Central memory CD8-positive, alpha-beta T cell (primary cell): ENCODE results near the gene METTL25B.

ENCODE experiments used
- ATAC-seq: fragments of 150-1000 bp; cut with Tn5 transposase; replicated peaks from 2 replicates; pipeline ENCODE4 v1.10.0; 2022; ENCODE audit warnings: mild to moderate bottlenecking, moderate FRiP score, moderate number of reproducible peaks; ENCODE audit not compliant: poor library complexity, severe bottlenecking; ENCODE audit errors: extremely low read depth
- DNase-seq, 2 donors: peaks; one replicate each; pipeline ENCODE4 v3.0.0; 2021; ENCODE audit warnings: low spot score in 2 of 2
- H3K27ac Mint-ChIP-seq: one replicate; pipeline ENCODE4 v1.8.0; 2022; ENCODE audit warnings: low read depth, mild to moderate bottlenecking, moderate library complexity, mixed read lengths
- H3K27me3 Mint-ChIP-seq: one replicate; pipeline ENCODE4 v1.8.0; 2022; ENCODE audit warnings: mixed read lengths
- H3K36me3 Mint-ChIP-seq: one replicate; pipeline ENCODE4 v1.8.0; 2022; ENCODE audit warnings: mild to moderate bottlenecking, moderate library complexity, mixed read lengths; ENCODE audit not compliant: insufficient read depth
- H3K4me1 Mint-ChIP-seq: one replicate; pipeline ENCODE4 v1.8.0; 2022; ENCODE audit warnings: mixed read lengths
- H3K4me3 Mint-ChIP-seq: one replicate; pipeline ENCODE4 v1.8.0; 2022; ENCODE audit warnings: mild to moderate bottlenecking, moderate library complexity, mixed read lengths
- H3K9me3 Mint-ChIP-seq: one replicate; pipeline ENCODE4 v1.8.0; 2022; ENCODE audit warnings: mixed read lengths

METTL25B gene

DNA sequence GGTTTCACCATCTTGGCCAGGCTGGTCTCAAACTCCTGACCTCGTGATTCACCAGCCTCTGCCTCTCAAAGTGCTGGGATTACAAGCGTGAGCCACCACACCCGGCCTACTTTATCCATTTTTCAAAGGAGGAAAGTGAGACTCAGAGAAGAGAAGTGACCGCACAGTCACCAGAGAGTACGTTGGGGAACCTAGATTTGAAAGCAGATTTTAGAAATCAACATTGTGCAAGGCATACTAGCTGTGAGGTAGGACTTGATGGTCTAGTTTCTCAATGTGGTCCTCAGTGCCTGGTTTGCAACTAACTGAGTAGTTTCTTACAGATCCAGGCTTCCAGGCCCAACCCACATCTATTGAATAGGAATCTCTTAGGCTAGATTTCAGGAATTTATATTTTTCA lies 37.4 kb downstream of the METTL25B start:
- H3K27me3 Mint-ChIP-seq = no peaks in the 10 kb centered on the region
- DNase-seq = no peak
- no peaks in the 10 kb centered on the region for H3K9me3 Mint-ChIP-seq
- peaks cover 17% of the 10 kb centered on the region for H3K36me3 Mint-ChIP-seq
- H3K4me3 Mint-ChIP-seq = no peak overlapping the region
- H3K4me1 Mint-ChIP-seq = peaks cover 26% of the 10 kb centered on the region
- H3K27ac Mint-ChIP-seq = peak overlapping the region; percentile 53
- no peak for ATAC-seq

- Mint-ChIP-seq H3K36me3 (peaks cover 22% of the 10 kb centered on the region), H3K4me3 (no peak overlapping the region), H3K27ac (no peak overlapping the region), H3K9me3 (no peaks in the 10 kb centered on the region), H3K4me1 (peaks cover 34% of the 10 kb centered on the region), H3K27me3 (no peaks in the 10 kb centered on the region)
- no peak for ATAC-seq
- DNase-seq = no peak
Measured at GRCh38 chr1:156766298-156767100, 38.2 kb downstream of the METTL25B start.

DNA sequence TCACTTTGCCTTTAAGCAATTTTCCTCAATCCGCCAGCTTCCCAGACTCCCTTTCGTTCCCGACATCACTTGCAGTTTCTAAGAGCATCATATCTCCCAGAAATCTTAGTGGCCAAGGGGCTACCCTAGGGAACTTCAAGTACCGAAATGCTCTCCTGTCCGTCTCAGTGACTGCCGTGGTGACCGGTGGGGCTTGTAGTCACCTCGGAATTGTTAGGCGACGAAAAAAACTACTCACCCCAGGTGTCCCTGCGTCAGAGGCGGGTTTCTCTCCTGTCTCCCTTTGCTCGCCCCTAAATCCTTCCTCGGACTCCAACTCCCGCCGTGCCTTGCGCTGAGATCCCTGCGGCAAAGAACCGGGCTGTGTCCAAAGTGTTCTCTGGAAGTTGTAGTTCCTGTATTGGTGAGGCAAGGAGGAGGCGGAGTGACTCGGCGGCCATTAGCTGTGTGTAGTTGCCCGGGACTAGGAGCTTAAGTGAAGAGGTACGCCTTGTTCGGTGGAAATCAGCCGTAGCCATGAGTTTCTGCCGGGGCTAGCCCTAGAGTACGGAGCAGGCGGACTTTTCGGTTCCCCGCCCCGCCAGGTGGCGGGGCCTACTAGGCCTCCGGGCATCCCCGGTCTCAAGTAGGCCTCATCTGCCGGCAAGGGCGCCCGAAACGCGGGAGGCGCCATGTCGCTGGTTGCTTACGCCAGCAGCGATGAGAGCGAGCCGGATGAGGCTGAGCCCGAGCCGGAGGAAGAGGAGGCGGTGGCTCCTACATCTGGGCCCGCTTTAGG lies 39.0 kb downstream of the METTL25B start, which contains the start of gene PRCC:
TSS of gene PRCC (plus strand) at position 435 of the 778 bp plus-strand sequence. CDS start at position 672, 237 bp downstream.
- peak; percentile 88 to 98 for DNase-seq
- no peaks in the 10 kb centered on the region for H3K27me3 Mint-ChIP-seq
- H3K4me3 Mint-ChIP-seq = no peak within 1 kb of the TSS
- peaks cover 22% of the 10 kb centered on the region for H3K36me3 Mint-ChIP-seq
- no peak within 1 kb of the TSS for H3K27ac Mint-ChIP-seq
- peaks cover 36% of the 10 kb centered on the region for H3K4me1 Mint-ChIP-seq
- no peaks in the 10 kb centered on the region for H3K9me3 Mint-ChIP-seq
- peak; percentile 96 for ATAC-seq

- ATAC-seq (peak; percentile 1), DNase-seq (peak in 1 of 2 donors; percentile 28)
- peaks cover 43% of the 10 kb centered on the region for H3K4me1 Mint-ChIP-seq
- no peak overlapping the region for H3K4me3 Mint-ChIP-seq
- peaks cover 22% of the 10 kb centered on the region for H3K36me3 Mint-ChIP-seq
- H3K9me3 Mint-ChIP-seq = no peaks in the 10 kb centered on the region
- no peaks in the 10 kb centered on the region for H3K27me3 Mint-ChIP-seq
- no peak overlapping the region for H3K27ac Mint-ChIP-seq
Measured at GRCh38 chr1:156767879-156768604, 39.8 kb downstream of the METTL25B start.

GRCh38 chr1:156768610-156769295 lies 40.5 kb downstream of the METTL25B start:
- Mint-ChIP-seq H3K36me3 (peaks cover 28% of the 10 kb centered on the region), H3K27me3 (no peaks in the 10 kb centered on the region), H3K9me3 (no peaks in the 10 kb centered on the region), H3K4me3 (no peak overlapping the region), H3K4me1 (peaks cover 50% of the 10 kb centered on the region), H3K27ac (no peak overlapping the region)
- DNase-seq (no peak), ATAC-seq (no peak)

DNA sequence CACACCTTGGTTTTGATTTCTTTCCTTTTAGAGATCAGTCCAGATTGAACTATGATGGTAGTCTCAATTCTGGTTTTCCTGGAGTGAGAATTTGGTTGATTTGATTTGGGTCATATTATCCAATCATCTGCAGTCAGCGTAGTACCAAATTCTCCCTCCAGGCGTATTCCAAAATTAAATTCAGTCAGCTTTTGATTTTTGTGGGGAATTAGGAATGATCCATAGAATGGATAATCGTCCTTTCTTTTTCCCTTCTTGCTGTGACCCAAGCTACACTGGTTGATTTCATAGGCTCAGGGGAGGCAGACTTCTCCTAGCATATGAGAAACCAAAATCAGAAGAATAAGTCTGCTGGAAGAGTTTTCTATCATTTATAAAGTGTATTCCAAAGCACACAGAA lies 44.0 kb downstream of the METTL25B start:
- Mint-ChIP-seq H3K27me3 (no peaks in the 10 kb centered on the region), H3K36me3 (peaks cover 30% of the 10 kb centered on the region), H3K4me1 (peaks cover 67% of the 10 kb centered on the region), H3K9me3 (no peaks in the 10 kb centered on the region), H3K4me3 (no peak overlapping the region), H3K27ac (no peak overlapping the region)
- ATAC-seq (no peak), DNase-seq (no peak)

- Mint-ChIP-seq H3K36me3 (peaks cover 28% of the 10 kb centered on the region), H3K4me1 (peaks cover 73% of the 10 kb centered on the region), H3K4me3 (no peak overlapping the region), H3K9me3 (no peaks in the 10 kb centered on the region), H3K27ac (no peak overlapping the region), H3K27me3 (no peaks in the 10 kb centered on the region)
- no peak for ATAC-seq
- DNase-seq = no peak
Measured at GRCh38 chr1:156772728-156773497, 44.6 kb downstream of the METTL25B start.

DNA sequence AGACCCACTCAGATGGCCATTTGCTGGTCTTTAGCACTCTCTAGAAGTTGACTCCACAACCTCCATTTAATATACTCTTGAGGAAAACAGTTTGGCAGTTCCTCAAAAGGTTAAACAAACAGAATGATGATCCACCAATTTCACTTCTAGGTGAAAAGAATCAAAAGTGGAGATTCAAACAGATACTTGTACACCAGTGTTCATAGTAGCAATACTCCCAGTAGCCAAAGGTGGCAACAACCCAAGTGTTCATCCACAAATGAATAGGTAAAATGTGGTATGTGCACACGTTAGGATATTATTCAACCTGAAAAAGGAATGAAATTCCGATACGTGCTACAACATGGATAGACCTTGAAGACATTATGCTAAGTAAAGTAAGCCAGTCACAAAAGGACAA lies 45.3 kb downstream of the METTL25B start:
- ATAC-seq (no peak), DNase-seq (no peak)
- no peak overlapping the region for H3K4me3 Mint-ChIP-seq
- H3K4me1 Mint-ChIP-seq = peaks cover 72% of the 10 kb centered on the region
- H3K27me3 Mint-ChIP-seq = no peaks in the 10 kb centered on the region
- no peaks in the 10 kb centered on the region for H3K9me3 Mint-ChIP-seq
- H3K36me3 Mint-ChIP-seq = peaks cover 25% of the 10 kb centered on the region
- no peak overlapping the region for H3K27ac Mint-ChIP-seq

DNA sequence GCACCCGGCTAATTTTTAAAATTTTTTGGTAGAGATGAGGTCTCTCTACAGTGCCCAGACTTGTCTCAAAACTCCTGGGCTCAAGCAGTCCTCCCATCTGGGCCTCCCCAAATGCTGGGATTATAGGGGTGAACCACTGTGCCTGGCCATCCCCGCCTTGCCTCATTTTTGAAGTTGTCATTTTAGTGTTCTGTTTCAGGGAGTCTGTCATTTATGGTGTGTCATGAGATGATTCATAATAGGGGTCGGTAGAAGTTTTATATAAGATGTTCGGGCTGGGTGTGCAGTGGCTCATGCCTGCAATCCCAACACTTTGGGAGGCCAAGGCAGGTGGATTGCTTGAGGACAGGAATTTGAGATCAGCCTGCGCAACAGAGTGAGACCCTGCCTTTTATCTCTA lies 47.5 kb downstream of the METTL25B start:
- Mint-ChIP-seq H3K27me3 (no peaks in the 10 kb centered on the region), H3K4me3 (no peak overlapping the region), H3K36me3 (peaks cover 21% of the 10 kb centered on the region), H3K9me3 (no peaks in the 10 kb centered on the region), H3K4me1 (peaks cover 52% of the 10 kb centered on the region), H3K27ac (no peak overlapping the region)
- ATAC-seq (no peak), DNase-seq (no peak)

DNA sequence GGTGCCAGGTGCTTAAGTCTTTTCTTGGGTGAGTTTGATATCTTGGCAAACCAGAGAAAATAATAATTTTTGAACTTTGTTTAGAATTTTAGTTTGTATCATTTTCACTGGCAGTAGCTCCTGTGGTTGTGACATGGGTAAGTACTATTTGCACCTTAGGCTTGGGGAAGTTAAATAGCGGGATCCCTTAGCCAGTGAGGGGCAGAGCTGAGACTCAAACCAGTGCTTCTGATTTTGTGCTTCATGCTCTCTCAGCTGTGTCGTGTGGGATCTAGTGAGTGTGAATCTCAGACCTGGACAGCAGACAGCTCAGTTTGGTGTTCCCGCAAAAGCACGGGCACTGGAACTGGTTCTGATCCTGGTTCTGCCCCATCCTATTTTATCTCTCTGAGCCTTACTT lies 48.7 kb downstream of the METTL25B start:
- no peaks in the 10 kb centered on the region for H3K9me3 Mint-ChIP-seq
- H3K27ac Mint-ChIP-seq = no peak overlapping the region
- DNase-seq (no peak), ATAC-seq (no peak)
- no peaks in the 10 kb centered on the region for H3K27me3 Mint-ChIP-seq
- H3K4me1 Mint-ChIP-seq = peaks cover 53% of the 10 kb centered on the region
- peaks cover 21% of the 10 kb centered on the region for H3K36me3 Mint-ChIP-seq
- no peak overlapping the region for H3K4me3 Mint-ChIP-seq

- H3K27me3 Mint-ChIP-seq = no peaks in the 10 kb centered on the region
- no peak overlapping the region for H3K27ac Mint-ChIP-seq
- peaks cover 56% of the 10 kb centered on the region for H3K4me1 Mint-ChIP-seq
- no peak overlapping the region for H3K4me3 Mint-ChIP-seq
- ATAC-seq (no peak), DNase-seq (no peak)
- H3K9me3 Mint-ChIP-seq = no peaks in the 10 kb centered on the region
- peaks cover 27% of the 10 kb centered on the region for H3K36me3 Mint-ChIP-seq
Measured at GRCh38 chr1:156777573-156777972, 49.3 kb downstream of the METTL25B start.
